Nephron (organoid): ENCODE results near the gene TINAGL1.

Experiments used
- H3K27ac Mint-ChIP-seq, 3 experiments: 2 replicates each; pipeline ENCODE4 v1.8.0; 2020; ENCODE audit warnings: mixed read lengths in 3 of 3, mild to moderate bottlenecking in 2 of 3, moderate library complexity in 1 of 3
- H3K27me3 Mint-ChIP-seq: 2 replicates; pipeline ENCODE4 v1.8.0; 2021; ENCODE audit warnings: low read depth, mild to moderate bottlenecking, moderate library complexity, mixed read lengths
- H3K36me3 Mint-ChIP-seq: 2 replicates; pipeline ENCODE4 v1.8.0; 2020; ENCODE audit warnings: low read depth, mixed read lengths
- H3K4me1 Mint-ChIP-seq: 2 replicates; pipeline ENCODE4 v1.8.0; 2020; ENCODE audit warnings: mixed read lengths
- H3K4me3 Mint-ChIP-seq, 3 experiments: 2 replicates each; pipeline ENCODE4 v1.8.0; 2020; ENCODE audit warnings: mild to moderate bottlenecking in 3 of 3, mixed read lengths in 3 of 3, moderate library complexity in 2 of 3
- H3K9me3 Mint-ChIP-seq: 2 replicates; pipeline ENCODE4 v1.8.0; 2020; ENCODE audit warnings: mixed read lengths
- TF ChIP-seq, protein P1 (sequence below), 3 experiments: fragments of 200-600 bp; sonication (generic); IDR thresholded peaks; one replicate each; pipeline ENCODE4 v1.5.0; 2021; ENCODE audit warnings: antibody characterized with exemption in 3 of 3; ENCODE audit not compliant: unreplicated experiment in 3 of 3

The TINAGL1 gene, protein sequence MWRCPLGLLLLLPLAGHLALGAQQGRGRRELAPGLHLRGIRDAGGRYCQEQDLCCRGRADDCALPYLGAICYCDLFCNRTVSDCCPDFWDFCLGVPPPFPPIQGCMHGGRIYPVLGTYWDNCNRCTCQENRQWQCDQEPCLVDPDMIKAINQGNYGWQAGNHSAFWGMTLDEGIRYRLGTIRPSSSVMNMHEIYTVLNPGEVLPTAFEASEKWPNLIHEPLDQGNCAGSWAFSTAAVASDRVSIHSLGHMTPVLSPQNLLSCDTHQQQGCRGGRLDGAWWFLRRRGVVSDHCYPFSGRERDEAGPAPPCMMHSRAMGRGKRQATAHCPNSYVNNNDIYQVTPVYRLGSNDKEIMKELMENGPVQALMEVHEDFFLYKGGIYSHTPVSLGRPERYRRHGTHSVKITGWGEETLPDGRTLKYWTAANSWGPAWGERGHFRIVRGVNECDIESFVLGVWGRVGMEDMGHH

DNA sequence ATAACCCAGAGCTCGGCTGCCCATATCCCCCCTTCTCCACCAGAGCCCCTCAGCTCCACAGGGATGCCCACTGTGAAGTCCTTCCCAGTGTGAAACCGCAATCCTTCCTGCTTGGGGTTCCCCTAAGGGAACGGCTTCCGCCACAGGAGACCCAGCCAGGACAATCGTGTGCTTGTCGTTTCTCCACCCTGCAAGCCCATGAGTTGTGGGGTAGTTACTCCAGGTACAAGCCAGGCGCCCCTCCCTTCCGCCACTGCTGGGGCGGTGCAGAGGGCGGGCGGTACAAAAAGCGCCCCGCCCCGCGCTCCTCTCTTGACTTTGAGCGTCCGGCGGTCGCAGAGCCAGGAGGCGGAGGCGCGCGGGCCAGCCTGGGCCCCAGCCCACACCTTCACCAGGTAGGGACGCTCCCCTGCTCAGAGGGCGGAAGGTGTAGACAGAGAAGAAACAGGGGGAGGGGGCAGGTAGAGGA is at the start of gene TINAGL1:
Gene TINAGL1 (plus strand): TSS at position 315 of the 469 bp plus-strand sequence. CDS start 634 bp downstream, outside the sequence.
- Mint-ChIP-seq H3K36me3 (no peaks in the 10 kb centered on the region), H3K9me3 (no peaks in the 10 kb centered on the region), H3K4me3 (peak within 1 kb of the TSS; percentile 70 to 82 (median 76)), H3K27me3 (peaks cover 9% of the 10 kb centered on the region), H3K4me1 (peaks cover 23% of the 10 kb centered on the region), H3K27ac (peak within 1 kb of the TSS; percentile 54 to 88 (median 68))
- TF ChIP-seq, protein P1, sequence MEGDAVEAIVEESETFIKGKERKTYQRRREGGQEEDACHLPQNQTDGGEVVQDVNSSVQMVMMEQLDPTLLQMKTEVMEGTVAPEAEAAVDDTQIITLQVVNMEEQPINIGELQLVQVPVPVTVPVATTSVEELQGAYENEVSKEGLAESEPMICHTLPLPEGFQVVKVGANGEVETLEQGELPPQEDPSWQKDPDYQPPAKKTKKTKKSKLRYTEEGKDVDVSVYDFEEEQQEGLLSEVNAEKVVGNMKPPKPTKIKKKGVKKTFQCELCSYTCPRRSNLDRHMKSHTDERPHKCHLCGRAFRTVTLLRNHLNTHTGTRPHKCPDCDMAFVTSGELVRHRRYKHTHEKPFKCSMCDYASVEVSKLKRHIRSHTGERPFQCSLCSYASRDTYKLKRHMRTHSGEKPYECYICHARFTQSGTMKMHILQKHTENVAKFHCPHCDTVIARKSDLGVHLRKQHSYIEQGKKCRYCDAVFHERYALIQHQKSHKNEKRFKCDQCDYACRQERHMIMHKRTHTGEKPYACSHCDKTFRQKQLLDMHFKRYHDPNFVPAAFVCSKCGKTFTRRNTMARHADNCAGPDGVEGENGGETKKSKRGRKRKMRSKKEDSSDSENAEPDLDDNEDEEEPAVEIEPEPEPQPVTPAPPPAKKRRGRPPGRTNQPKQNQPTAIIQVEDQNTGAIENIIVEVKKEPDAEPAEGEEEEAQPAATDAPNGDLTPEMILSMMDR (IDR thresholded peaks at IDR 0.05; ENCODE audit: unreplicated experiment in 3 of 3): no peak

DNA sequence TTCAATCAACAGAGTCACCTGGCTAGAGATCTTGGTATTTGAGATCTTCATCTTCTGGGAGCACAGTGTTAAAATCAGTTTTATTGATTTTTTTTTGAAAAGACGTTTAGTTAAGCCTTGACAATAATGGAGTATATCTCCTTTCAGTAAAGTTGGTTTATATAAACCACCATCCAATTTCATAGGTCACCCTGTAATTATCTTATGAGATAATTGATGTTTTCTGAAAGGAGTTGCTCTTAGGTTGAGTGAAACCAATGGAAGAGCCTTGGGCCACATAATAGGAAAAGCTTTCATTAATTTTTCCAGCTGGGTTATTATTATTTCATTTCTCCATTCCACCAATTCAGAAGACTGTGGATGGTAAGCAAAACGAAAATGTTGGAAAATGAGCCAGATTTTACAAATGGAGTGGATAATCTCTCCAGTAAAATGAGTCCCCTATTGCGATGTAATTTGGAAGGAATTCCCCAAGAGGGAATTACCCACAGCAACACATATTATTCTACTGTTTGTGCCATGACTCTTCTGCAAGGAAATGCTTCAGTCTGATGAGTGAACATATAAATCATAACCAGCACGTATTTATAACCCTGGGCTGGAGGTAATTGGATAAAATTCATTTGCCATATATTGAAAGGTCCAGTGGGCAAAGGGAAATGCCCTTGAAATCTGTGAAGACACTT is 46.2 kb upstream of the TINAGL1 start:
- TF ChIP-seq, protein P1 (IDR thresholded peaks at IDR 0.05; ENCODE audit: unreplicated experiment in 3 of 3): no peak
- Mint-ChIP-seq H3K27me3 (peaks cover 4% of the 10 kb centered on the region), H3K9me3 (no peaks in the 10 kb centered on the region), H3K27ac (no peak overlapping the region), H3K4me3 (no peak overlapping the region), H3K36me3 (no peaks in the 10 kb centered on the region), H3K4me1 (peaks cover 17% of the 10 kb centered on the region)

GRCh38 chr1:31531177-31531999 is 44.9 kb upstream of the TINAGL1 start:
- TF ChIP-seq, protein P1 (IDR thresholded peaks at IDR 0.05; ENCODE audit: unreplicated experiment in 3 of 3): no peak
- no peak overlapping the region for H3K4me3 Mint-ChIP-seq
- no peaks in the 10 kb centered on the region for H3K27me3 Mint-ChIP-seq
- peaks cover 17% of the 10 kb centered on the region for H3K4me1 Mint-ChIP-seq
- no peaks in the 10 kb centered on the region for H3K36me3 Mint-ChIP-seq
- peak overlapping the region; percentile 8 to 58 (median 9) for H3K27ac Mint-ChIP-seq
- no peaks in the 10 kb centered on the region for H3K9me3 Mint-ChIP-seq

- H3K27me3 Mint-ChIP-seq: no peaks in the 10 kb centered on the region
- no peaks in the 10 kb centered on the region for H3K9me3 Mint-ChIP-seq
- H3K36me3 Mint-ChIP-seq: no peaks in the 10 kb centered on the region
- H3K27ac Mint-ChIP-seq: peak overlapping the region in 1 of 3 experiments; percentile 16
- H3K4me3 Mint-ChIP-seq: no peak overlapping the region
- TF ChIP-seq, protein P1 (IDR thresholded peaks at IDR 0.05; ENCODE audit: unreplicated experiment in 3 of 3): no peak
- peaks cover 17% of the 10 kb centered on the region for H3K4me1 Mint-ChIP-seq
Observed at GRCh38 chr1:31532173-31532572, 44.1 kb upstream of the TINAGL1 start.

GRCh38 chr1:31535561-31535960 is 40.8 kb upstream of the TINAGL1 start:
- TF ChIP-seq, protein P1 (IDR thresholded peaks at IDR 0.05; ENCODE audit: unreplicated experiment in 3 of 3): no peak
- Mint-ChIP-seq H3K4me1 (peaks cover 17% of the 10 kb centered on the region), H3K27ac (no peak overlapping the region), H3K27me3 (no peaks in the 10 kb centered on the region), H3K9me3 (peaks cover 2% of the 10 kb centered on the region), H3K36me3 (no peaks in the 10 kb centered on the region), H3K4me3 (no peak overlapping the region)
